ENCODE measurements around the gene CHRNA3.
A peak's percentile ranks its signal among the peaks of the same experiment; 100 is the strongest.

The CHRNA3 gene

GRCh38 chr15:78571382-78571781 is 49.4 kb downstream of the CHRNA3 start (continued):
- no peak for TF ChIP-seq ZSCAN18 (tag by site-specific recombination; IDR thresholded peaks at IDR 0.05)
- no peak for TF ChIP-seq KLF8 (tag by site-specific recombination; IDR thresholded peaks at IDR 0.05)

- Histone ChIP-seq H3K9me3 (ENCODE audit: control insufficient read depth, insufficient read depth, low read depth, low read length) (no peaks in the 10 kb centered on the region), H3K4me3 (ENCODE audit: low read depth, low read length) (no peak overlapping the region), H3K36me3 (ENCODE audit: control insufficient read depth in 2 of 2, insufficient read depth in 1 of 2, low read length in 2 of 2) (no peaks in the 10 kb centered on the region), H3K4me1 (ENCODE audit: control insufficient read depth, insufficient read depth, low read length) (peaks cover 11% of the 10 kb centered on the region), H3K27ac (ENCODE audit: extremely low read depth, low read depth, low read length) (no peak overlapping the region)
- TF ChIP-seq KLF7 (tag by site-specific recombination; IDR thresholded peaks at IDR 0.05; ENCODE audit: borderline replicate concordance) = no peak
- TF ChIP-seq ZNF426 (tag by site-specific recombination; IDR thresholded peaks at IDR 0.05) = no peak
- peak; percentile 62; the same call in 1 of the 2 replicates for TF ChIP-seq ZBTB48 (tag by site-specific recombination; IDR thresholded peaks at IDR 0.05)
- CTCF ChIA-PET = interaction anchor here (0.9 kb wide), 1 partner anchor 139 kb away, joined by 6 read pairs; no protein-coding TSS in a partner anchor
- POLR2A ChIA-PET = no interaction called here
Measured at GRCh38 chr15:78570710-78571109, 50.1 kb downstream of the CHRNA3 start.

GRCh38 chr15:78567531-78567930 is 53.3 kb downstream of the CHRNA3 start:
- CTCF ChIA-PET = interaction anchor here (0.6 to 1.6 kb wide), 3 partner anchors 33 to 141 kb away, joined by 3 to 4 read pairs (median 3); no protein-coding TSS in a partner anchor
- Histone ChIP-seq H3K4me1 (ENCODE audit: control insufficient read depth, insufficient read depth, low read length) (peaks cover 15% of the 10 kb centered on the region), H3K27ac (ENCODE audit: extremely low read depth, low read depth, low read length) (no peak overlapping the region), H3K36me3 (ENCODE audit: control insufficient read depth in 2 of 2, insufficient read depth in 1 of 2, low read length in 2 of 2) (no peaks in the 10 kb centered on the region), H3K9me3 (ENCODE audit: control insufficient read depth, insufficient read depth, low read depth, low read length) (no peaks in the 10 kb centered on the region), H3K4me3 (ENCODE audit: low read depth, low read length) (no peak overlapping the region)
- POLR2A ChIA-PET = interaction anchor here (0.9 to 5.2 kb wide), 2 partner anchors 10 to 27 kb away, joined by 3 to 78 read pairs; partner anchors contain the start of gene PSMA4
- TF ChIP-seq SETDB1 (IDR thresholded peaks at IDR 0.05; ENCODE audit: insufficient read length, low read length) = no peak
- TF ChIP-seq CTCF (tag by site-specific recombination; IDR thresholded peaks at IDR 0.05) = no peak
- TF ChIP-seq ZBTB1 (tag by site-specific recombination; IDR thresholded peaks at IDR 0.05) = no peak
- 0 out of 2 replicates have a peak, but pooled peaks have one; percentile 22 for TF ChIP-seq ZNF629 (tag by site-specific recombination; IDR thresholded peaks at IDR 0.05)
- TF ChIP-seq ZNF302 (tag by site-specific recombination; IDR thresholded peaks at IDR 0.05; ENCODE audit: low read depth) = no peak
- no peak for TF ChIP-seq ZNF266 (tag by site-specific recombination; IDR thresholded peaks at IDR 0.05; ENCODE audit: low read depth)
- TF ChIP-seq ATF2 (tag by site-specific recombination; IDR thresholded peaks at IDR 0.05; ENCODE audit: low read depth) = peak; percentile 47
- TF ChIP-seq ZNF157 (tag by site-specific recombination; IDR thresholded peaks at IDR 0.05) = no peak
- TF ChIP-seq ZFP69B (tag by site-specific recombination; IDR thresholded peaks at IDR 0.05) = 0 out of 2 replicates have a peak, but pooled peaks have one; percentile 35
- TF ChIP-seq PRDM10 (tag by site-specific recombination; IDR thresholded peaks at IDR 0.05) = no peak; the same call in 1 of the 2 replicates
- no peak for TF ChIP-seq SCRT1 (tag by site-specific recombination; IDR thresholded peaks at IDR 0.05; ENCODE audit: borderline replicate concordance)
- TF ChIP-seq ZNF791 (tag by site-specific recombination; IDR thresholded peaks at IDR 0.05) = no peak
- TF ChIP-seq ZNF830 (tag by site-specific recombination; IDR thresholded peaks at IDR 0.05; ENCODE audit: low read depth) = no peak
- TF ChIP-seq ZNF341 (tag by site-specific recombination; IDR thresholded peaks at IDR 0.05; ENCODE audit: low read depth) = no peak
- no peak for TF ChIP-seq ZNF837 (tag by site-specific recombination; IDR thresholded peaks at IDR 0.05)
- TF ChIP-seq ZBTB17 (tag by site-specific recombination; IDR thresholded peaks at IDR 0.05) = peak; percentile 87
- no peak for TF ChIP-seq ZNF423 (tag by site-specific recombination; IDR thresholded peaks at IDR 0.05)
- no peak for TF ChIP-seq ZNF843 (tag by site-specific recombination; IDR thresholded peaks at IDR 0.05)
